HUES48 (cell line): Measurements from ENCODE around the gene CCL19.
A peak's percentile ranks its signal among the peaks of the same experiment; 100 is the strongest.

ENCODE experiments used
- H3K27ac ChIP-seq: one replicate; pipeline ENCODE4 v1.7.0; 2013; ENCODE audit warnings: low read depth, low read length, inconsistent platforms
- H3K27me3 ChIP-seq: 2 replicates; pipeline ENCODE4 v1.6.1; 2013; ENCODE audit warnings: mild to moderate bottlenecking, low read length; ENCODE audit not compliant: control insufficient read depth, insufficient read depth
- H3K36me3 ChIP-seq: 2 replicates; pipeline ENCODE4 v1.6.1; 2013; ENCODE audit warnings: low read length; ENCODE audit not compliant: control insufficient read depth, insufficient read depth
- H3K4me1 ChIP-seq: 2 replicates; pipeline ENCODE4 v1.6.1; 2013; ENCODE audit warnings: mild to moderate bottlenecking, low read length; ENCODE audit not compliant: control insufficient read depth, insufficient read depth
- H3K4me3 ChIP-seq: 2 replicates; pipeline ENCODE4 v1.5.1; 2013; ENCODE audit warnings: mild to moderate bottlenecking, low read depth, low read length
- H3K9ac ChIP-seq: 2 replicates; pipeline ENCODE4 v1.6.1; 2013; ENCODE audit warnings: mild to moderate bottlenecking, low read depth, low read length, moderate library complexity
- H3K9me3 ChIP-seq: 2 replicates; pipeline ENCODE4 v1.6.1; 2013; ENCODE audit warnings: low read length; ENCODE audit not compliant: control insufficient read depth, insufficient read depth

The CCL19 gene

DNA sequence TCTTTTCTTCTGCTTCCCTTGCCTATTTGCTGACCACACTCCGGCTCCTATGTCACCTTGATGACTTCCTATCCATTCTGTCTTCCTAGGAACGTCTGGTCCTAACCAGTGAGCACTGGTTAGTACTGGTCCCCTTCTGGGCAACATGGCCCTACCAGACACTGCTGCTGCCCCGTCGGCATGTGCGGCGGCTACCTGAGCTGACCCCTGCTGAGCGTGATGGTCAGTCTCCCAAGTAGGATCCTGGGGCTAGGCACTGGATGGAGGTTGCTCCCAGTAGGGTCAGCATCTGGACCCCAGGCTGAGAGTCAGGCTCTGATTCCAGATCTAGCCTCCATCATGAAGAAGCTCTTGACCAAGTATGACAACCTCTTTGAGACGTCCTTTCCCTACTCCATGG, 42.4 kb downstream of the CCL19 start:
- H3K4me3 ChIP-seq = no peak overlapping the region
- no peak overlapping the region for H3K27ac ChIP-seq
- H3K4me1 ChIP-seq = peaks cover 30% of the 10 kb centered on the region
- no peaks in the 10 kb centered on the region for H3K9me3 ChIP-seq
- no peaks in the 10 kb centered on the region for H3K27me3 ChIP-seq
- H3K36me3 ChIP-seq = peaks cover 23% of the 10 kb centered on the region
- H3K9ac ChIP-seq = no peak overlapping the region

DNA sequence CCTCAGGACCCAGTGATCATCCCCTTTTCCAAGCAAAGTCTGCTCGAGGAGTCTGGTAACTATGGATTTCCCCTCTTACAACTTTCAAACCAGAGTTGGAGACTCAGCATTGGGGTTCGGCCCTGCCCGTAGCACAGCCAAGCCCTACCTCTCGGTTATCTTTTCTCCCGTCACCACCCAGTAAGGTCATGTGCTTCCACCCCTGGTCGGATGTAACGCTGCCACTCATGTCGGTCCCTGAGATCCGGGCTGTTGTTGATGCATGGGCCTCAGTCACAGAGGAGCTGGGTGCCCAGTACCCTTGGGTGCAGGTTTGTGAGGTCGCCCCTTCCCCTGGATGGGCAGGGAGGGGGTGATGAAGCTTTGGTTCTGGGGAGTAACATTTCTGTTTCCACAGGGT, 43.4 kb downstream of the CCL19 start:
- Histone ChIP-seq H3K27ac (no peak overlapping the region), H3K9me3 (no peaks in the 10 kb centered on the region), H3K36me3 (peaks cover 23% of the 10 kb centered on the region), H3K4me3 (peak overlapping the region; percentile 92), H3K27me3 (no peaks in the 10 kb centered on the region), H3K9ac (no peak overlapping the region), H3K4me1 (peaks cover 22% of the 10 kb centered on the region)

DNA sequence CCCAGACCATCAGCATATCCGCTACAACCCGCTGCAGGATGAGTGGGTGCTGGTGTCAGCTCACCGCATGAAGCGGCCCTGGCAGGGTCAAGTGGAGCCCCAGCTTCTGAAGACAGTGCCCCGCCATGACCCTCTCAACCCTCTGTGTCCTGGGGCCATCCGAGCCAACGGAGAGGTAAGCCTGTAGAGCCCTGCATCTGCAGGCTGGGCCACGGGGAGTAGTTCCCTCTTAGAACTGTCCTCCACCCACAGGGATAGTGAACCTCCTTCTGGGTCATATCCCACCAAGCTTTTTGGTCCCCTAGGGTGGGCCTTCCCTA, 44.0 kb downstream of the CCL19 start:
- peaks cover 16% of the 10 kb centered on the region for H3K4me1 ChIP-seq
- no peaks in the 10 kb centered on the region for H3K27me3 ChIP-seq
- H3K9me3 ChIP-seq = no peaks in the 10 kb centered on the region
- peak overlapping the region; percentile 91 for H3K27ac ChIP-seq
- H3K36me3 ChIP-seq = peaks cover 23% of the 10 kb centered on the region
- peak overlapping the region; percentile 92 for H3K4me3 ChIP-seq
- H3K9ac ChIP-seq = peak overlapping the region; percentile 73

DNA sequence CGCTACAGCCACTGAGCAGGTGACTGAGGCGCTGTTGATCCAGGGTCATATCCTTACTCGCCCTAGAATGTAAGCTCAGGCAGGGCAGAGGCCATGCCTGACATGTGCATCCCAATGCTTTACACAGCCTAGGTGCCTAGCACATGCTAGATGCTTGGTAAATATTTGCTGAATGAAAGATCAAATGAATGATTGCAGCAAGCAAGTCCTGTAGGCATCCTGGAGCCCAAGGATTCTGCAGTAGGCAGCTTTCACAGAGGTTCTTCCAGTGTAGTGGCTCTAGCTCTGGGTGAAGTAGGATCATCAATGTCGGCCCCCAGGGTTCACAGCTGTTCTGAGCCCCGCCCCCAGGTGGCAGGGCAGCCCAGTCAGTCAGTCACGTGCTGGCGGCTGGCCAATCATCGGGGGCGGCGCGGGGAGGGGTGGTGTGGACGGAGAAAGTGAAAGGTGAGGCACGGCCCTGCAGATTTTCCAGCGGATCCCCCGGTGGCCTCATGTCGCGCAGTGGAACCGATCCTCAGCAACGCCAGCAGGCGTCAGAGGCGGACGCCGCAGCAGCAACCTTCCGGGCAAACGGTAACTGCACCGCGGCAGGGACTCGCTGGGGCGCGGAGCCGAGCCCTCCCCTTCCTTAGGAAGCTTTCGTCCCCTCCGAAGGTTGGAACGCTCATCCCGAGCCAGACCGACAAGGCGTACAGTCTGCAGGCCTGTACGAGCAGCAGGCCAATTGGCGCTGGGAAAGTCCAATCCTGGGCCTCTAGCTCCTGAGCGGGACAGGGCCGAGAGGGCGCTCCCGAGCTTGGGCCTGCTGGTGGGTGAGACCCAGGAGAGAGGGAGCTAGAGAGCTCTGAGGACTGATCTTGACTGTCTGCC, 44.6 kb downstream of the CCL19 start, which contains the start of gene GALT:
TSS of gene GALT (plus strand) at position 465 of the 873 bp plus-strand sequence. CDS start at position 495, 30 bp downstream.
- H3K27ac ChIP-seq = peak within 1 kb of the TSS; percentile 91
- no peaks in the 10 kb centered on the region for H3K9me3 ChIP-seq
- peak within 1 kb of the TSS; percentile 73 for H3K9ac ChIP-seq
- H3K4me1 ChIP-seq = peaks cover 16% of the 10 kb centered on the region
- peak within 1 kb of the TSS; percentile 92 for H3K4me3 ChIP-seq
- no peaks in the 10 kb centered on the region for H3K27me3 ChIP-seq
- peaks cover 23% of the 10 kb centered on the region for H3K36me3 ChIP-seq

DNA sequence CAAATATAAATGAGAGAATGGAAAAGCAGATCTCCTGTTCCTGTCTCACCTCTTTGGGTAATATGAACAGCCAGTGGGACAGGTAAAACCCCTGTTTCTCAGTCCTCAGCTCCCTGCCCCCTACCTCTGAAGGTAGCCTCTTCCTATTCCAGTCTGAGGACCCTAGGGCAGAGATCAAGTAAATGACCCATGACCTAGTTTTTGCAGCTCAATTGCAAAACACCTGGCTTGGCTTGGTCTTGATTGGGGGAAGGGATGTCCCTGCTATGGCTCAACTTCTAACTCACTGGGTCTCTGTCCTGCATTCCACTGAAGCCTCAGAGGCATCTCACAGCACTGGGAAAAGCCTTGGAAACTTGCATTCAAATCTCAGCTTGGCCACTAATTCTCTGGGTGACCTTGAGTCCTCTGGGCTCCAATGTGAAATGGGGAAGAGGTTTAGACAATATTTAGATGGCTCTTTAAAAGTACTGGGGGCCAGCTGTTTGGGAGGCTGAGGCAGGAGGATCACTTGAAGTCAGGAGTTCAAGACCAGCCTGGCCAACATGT, 46.2 kb downstream of the CCL19 start:
- H3K36me3 ChIP-seq = peaks cover 20% of the 10 kb centered on the region
- no peaks in the 10 kb centered on the region for H3K27me3 ChIP-seq
- no peak overlapping the region for H3K4me3 ChIP-seq
- peaks cover 16% of the 10 kb centered on the region for H3K4me1 ChIP-seq
- no peaks in the 10 kb centered on the region for H3K9me3 ChIP-seq
- H3K27ac ChIP-seq = peak overlapping the region; percentile 64
- H3K9ac ChIP-seq = no peak overlapping the region

DNA sequence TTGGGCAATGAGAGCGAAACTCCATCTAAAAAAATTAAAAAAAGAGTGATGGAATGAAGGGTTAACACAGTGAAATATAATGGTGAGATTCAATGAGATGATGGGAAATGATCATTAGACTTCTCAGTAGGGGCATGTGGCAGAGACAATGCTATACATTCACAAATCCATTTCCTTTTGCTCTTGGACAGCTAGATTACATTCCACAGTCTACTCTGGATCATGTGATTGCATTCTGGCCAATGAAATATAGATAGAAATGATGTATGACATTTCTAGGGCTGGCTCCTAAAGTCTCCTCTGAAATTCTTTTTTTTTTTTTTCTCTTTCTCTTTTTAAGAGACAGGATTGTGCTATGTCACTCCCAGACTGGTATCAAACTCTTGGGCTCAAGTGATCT, 48.4 kb downstream of the CCL19 start:
- H3K36me3 ChIP-seq = no peaks in the 10 kb centered on the region
- H3K9me3 ChIP-seq = no peaks in the 10 kb centered on the region
- no peak overlapping the region for H3K27ac ChIP-seq
- H3K4me3 ChIP-seq = no peak overlapping the region
- H3K27me3 ChIP-seq = no peaks in the 10 kb centered on the region
- H3K9ac ChIP-seq = no peak overlapping the region
- peaks cover 20% of the 10 kb centered on the region for H3K4me1 ChIP-seq
